HepG2 (cell line): ENCODE measurements around the gene ZFPM1. TPM values are rescaled to one million over a fixed set of nuclear protein-coding genes. Genes with fewer than 3 reads are reported as not detected.

ENCODE experiments used
- DR1 ChIP-seq: sonication (generic); formaldehyde crosslinking; IDR thresholded peaks from 2 replicates; pipeline ENCODE4 v1.8.0; 2021; ENCODE audit warnings: mild to moderate bottlenecking, missing genetic modification reagents, inconsistent platforms
- FIP1L1 ChIP-seq: fragments of 200-400 bp; formaldehyde crosslinking; IDR thresholded peaks from 2 replicates; pipeline ENCODE4 v1.6.1; 2018; ENCODE audit warnings: low read depth, mild to moderate bottlenecking, low read length, moderate library complexity, borderline replicate concordance; ENCODE audit not compliant: insufficient read depth
- FOSL2 ChIP-seq: sonication (generic); formaldehyde crosslinking; IDR thresholded peaks from 2 replicates; pipeline ENCODE4 v1.4.0; 2020; ENCODE audit warnings: missing genetic modification reagents
- ISL2 ChIP-seq: sonication (generic); formaldehyde crosslinking; IDR thresholded peaks from 2 replicates; pipeline ENCODE4 v1.5.0; 2020; ENCODE audit warnings: missing genetic modification reagents
- KDM2A ChIP-seq: sonication (generic); formaldehyde crosslinking; IDR thresholded peaks from 2 replicates; pipeline ENCODE4 v1.4.0; 2020; ENCODE audit warnings: low read depth, missing genetic modification reagents, borderline replicate concordance
- KLF16 ChIP-seq, 2 experiments: sonication (generic) in 1 of 2; formaldehyde crosslinking in 1 of 2; IDR thresholded peaks; 2 replicates each; pipeline versions ENCODE4 v1.6.1 to v1.8.0; 2016 to 2023; ENCODE audit warnings: missing genetic modification reagents in 2 of 2, missing compliant biosample characterization in 1 of 2
- KMT2B ChIP-seq: IDR thresholded peaks from 2 replicates; pipeline ENCODE4 v1.6.1; 2016; ENCODE audit warnings: missing genetic modification reagents, missing compliant biosample characterization
- SMAD1 ChIP-seq: sonication (generic); formaldehyde crosslinking; IDR thresholded peaks from 2 replicates; pipeline ENCODE4 v1.4.0; 2020; ENCODE audit warnings: missing genetic modification reagents, low read depth, mild to moderate bottlenecking, borderline replicate concordance
- SP4 ChIP-seq: sonication (generic); formaldehyde crosslinking; IDR thresholded peaks from 2 replicates; pipeline ENCODE4 v1.8.1; 2023; ENCODE audit warnings: mild to moderate bottlenecking, missing genetic modification reagents
- TMF1 ChIP-seq: sonication (generic); formaldehyde crosslinking; IDR thresholded peaks from 2 replicates; pipeline ENCODE4 v1.8.1; 2022; ENCODE audit warnings: low read depth, missing genetic modification reagents
- TOPORS ChIP-seq: sonication (generic); formaldehyde crosslinking; IDR thresholded peaks from 2 replicates; pipeline ENCODE4 v1.8.0; 2023; ENCODE audit warnings: mild to moderate bottlenecking, missing genetic modification reagents
- XRCC5 ChIP-seq: fragments of 200-400 bp; formaldehyde crosslinking; optimal IDR thresholded peaks from 2 replicates; pipeline ENCODE3; 2017; ENCODE audit warnings: mild to moderate bottlenecking, low read length
- ZBTB8A ChIP-seq: sonication (generic); formaldehyde crosslinking; IDR thresholded peaks from 2 replicates; pipeline ENCODE4 v1.4.0; 2020; ENCODE audit warnings: mild to moderate bottlenecking, low read depth, missing genetic modification reagents, borderline replicate concordance
- ZFY ChIP-seq: sonication (generic); formaldehyde crosslinking; IDR thresholded peaks from 2 replicates; pipeline ENCODE4 v1.4.0; 2020; ENCODE audit warnings: missing genetic modification reagents
- ZNF547 ChIP-seq: sonication (generic); formaldehyde crosslinking; IDR thresholded peaks from 2 replicates; pipeline ENCODE4 v1.5.1; 2020; ENCODE audit warnings: mild to moderate bottlenecking, missing genetic modification reagents
- ZNF772 ChIP-seq: sonication (generic); formaldehyde crosslinking; IDR thresholded peaks from 2 replicates; pipeline ENCODE4 v1.5.0; 2020; ENCODE audit warnings: mild to moderate bottlenecking, missing genetic modification reagents
- polyA plus RNA-seq, 8 experiments: library from polyadenylated mRNA; depleted of rRNA in 3 of 8; stranded (reverse) in 7 of 8; unstranded in 1 of 8; fragments of >200 nt; fragmentation: Illumina TruSeq in 4 of 8; extraction: Trizol in 4 of 8; gene quantifications; 2 replicates each; pipeline versions ENCODE4 v1.2.1 to v1.2.3, GENCODE V29; 2011 to 2016; ENCODE audit warnings: low read depth in 4 of 8, missing spikeins in 1 of 8, mixed read lengths in 1 of 8; ENCODE audit not compliant: insufficient read depth in 1 of 8
- total RNA-seq, 5 experiments: library from RNA; depleted of rRNA; stranded (reverse); fragments of >200 nt; fragmentation: Illumina TruSeq; extraction: Trizol; gene quantifications; 2 replicates each; pipeline ENCODE4 v1.2.3, GENCODE V29; 2016; ENCODE audit warnings: low read depth in 1 of 5
- TF ChIP-seq, protein P1 (sequence below): sonication (generic); formaldehyde crosslinking; IDR thresholded peaks from 2 replicates; pipeline ENCODE4 v1.4.0; 2020; ENCODE audit warnings: missing genetic modification reagents, borderline replicate concordance
- TF ChIP-seq, protein P2 (sequence below): sonication (generic); formaldehyde crosslinking; IDR thresholded peaks from 2 replicates; pipeline ENCODE4 v1.4.0; 2020; ENCODE audit warnings: missing genetic modification reagents
- TF ChIP-seq, protein P3 (sequence below): sonication (generic); formaldehyde crosslinking; IDR thresholded peaks from 2 replicates; pipeline ENCODE4 v1.8.1; 2023; ENCODE audit warnings: mild to moderate bottlenecking, missing genetic modification reagents
- TF ChIP-seq, protein P4 (sequence below): sonication (generic); formaldehyde crosslinking; IDR thresholded peaks from 2 replicates; pipeline ENCODE4 v1.5.1; 2020; ENCODE audit warnings: missing genetic modification reagents, mild to moderate bottlenecking, borderline replicate concordance
- TF ChIP-seq, protein P5 (sequence below): sonication (generic); formaldehyde crosslinking; IDR thresholded peaks from 2 replicates; pipeline ENCODE4 v1.4.0; 2020; ENCODE audit warnings: mild to moderate bottlenecking, missing genetic modification reagents

ZFPM1 gene
- total and polyA plus RNA-seq, 2 of the 13 experiments (the other 11 are each of a cell fraction or from before 2014, with no cell fraction given) = 1.3 to 3.8 TPM

DNA sequence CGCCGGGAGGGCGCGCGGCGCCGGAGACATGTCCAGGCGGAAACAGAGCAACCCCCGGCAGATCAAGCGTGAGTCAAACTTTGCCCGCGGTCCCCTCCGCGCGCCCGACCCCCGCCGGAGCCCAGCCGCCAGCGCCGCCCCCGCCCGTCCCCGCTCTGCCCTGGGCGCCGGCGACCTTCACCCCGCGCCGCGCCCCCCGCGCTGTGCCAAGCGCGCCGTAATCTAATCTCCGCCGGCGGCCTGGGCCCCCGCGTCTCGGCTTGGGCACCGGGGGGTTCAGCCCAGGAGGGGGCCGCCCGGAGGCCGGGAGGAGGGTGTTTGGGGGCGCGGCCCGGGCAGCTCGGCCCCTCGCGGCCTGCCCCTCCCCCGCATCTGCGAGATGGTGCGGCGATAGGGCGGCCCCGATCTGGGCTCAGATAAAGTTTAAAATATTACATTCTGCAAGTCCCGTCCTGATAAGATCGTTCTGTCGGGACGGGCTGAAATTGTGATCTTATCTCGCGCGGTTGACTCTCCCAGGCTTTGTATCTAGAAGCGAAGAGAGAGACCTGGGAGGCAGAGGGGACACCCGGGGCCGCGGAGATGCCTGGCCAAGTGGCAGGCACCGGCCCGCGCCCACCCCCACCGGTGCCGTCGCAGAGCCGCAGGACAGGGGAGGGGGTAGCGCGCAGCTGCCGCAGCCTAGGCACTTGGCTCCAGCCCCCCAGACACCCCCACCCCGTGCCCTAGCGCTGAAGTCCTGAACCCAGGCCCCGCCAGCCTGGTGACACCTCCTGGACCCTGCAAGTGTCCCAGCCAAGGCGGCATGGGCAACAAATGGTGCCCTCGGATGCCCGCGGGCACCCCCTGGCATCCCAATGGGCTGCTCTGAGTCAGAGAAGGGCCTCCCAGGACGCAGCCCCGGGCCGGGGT, 787 bp downstream of the ZFPM1 start (continued):
- TF ChIP-seq, protein P1, sequence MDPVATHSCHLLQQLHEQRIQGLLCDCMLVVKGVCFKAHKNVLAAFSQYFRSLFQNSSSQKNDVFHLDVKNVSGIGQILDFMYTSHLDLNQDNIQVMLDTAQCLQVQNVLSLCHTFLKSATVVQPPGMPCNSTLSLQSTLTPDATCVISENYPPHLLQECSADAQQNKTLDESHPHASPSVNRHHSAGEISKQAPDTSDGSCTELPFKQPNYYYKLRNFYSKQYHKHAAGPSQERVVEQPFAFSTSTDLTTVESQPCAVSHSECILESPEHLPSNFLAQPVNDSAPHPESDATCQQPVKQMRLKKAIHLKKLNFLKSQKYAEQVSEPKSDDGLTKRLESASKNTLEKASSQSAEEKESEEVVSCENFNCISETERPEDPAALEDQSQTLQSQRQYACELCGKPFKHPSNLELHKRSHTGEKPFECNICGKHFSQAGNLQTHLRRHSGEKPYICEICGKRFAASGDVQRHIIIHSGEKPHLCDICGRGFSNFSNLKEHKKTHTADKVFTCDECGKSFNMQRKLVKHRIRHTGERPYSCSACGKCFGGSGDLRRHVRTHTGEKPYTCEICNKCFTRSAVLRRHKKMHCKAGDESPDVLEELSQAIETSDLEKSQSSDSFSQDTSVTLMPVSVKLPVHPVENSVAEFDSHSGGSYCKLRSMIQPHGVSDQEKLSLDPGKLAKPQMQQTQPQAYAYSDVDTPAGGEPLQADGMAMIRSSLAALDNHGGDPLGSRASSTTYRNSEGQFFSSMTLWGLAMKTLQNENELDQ (CRISPR knock-in tag) = no peak
- TF ChIP-seq FIP1L1 (no peak), DR1 (CRISPR knock-in tag) (no peak), KMT2B (CRISPR knock-in tag) (no peak), FOSL2 (no peak), ISL2 (peak; percentile 20; the same call in 1 of the 2 replicates), XRCC5 (peak; percentile 0), SMAD1 (CRISPR knock-in tag) (no peak), TOPORS (CRISPR knock-in tag) (peak; percentile 14; the same call in 1 of the 2 replicates), TMF1 (CRISPR knock-in tag) (0 out of 2 replicates have a peak, but pooled peaks have one; percentile 21), SP4 (CRISPR knock-in tag) (no peak), ZBTB8A (CRISPR knock-in tag) (no peak), KDM2A (CRISPR knock-in tag) (no peak), ZNF547 (CRISPR knock-in tag) (no peak), ZFY (CRISPR knock-in tag) (peak; percentile 42), ZNF772 (CRISPR knock-in tag) (no peak), KLF16 (CRISPR knock-in tag; IDR thresholded peaks at IDR 0.05) (no peak)
- TF ChIP-seq, protein P2, sequence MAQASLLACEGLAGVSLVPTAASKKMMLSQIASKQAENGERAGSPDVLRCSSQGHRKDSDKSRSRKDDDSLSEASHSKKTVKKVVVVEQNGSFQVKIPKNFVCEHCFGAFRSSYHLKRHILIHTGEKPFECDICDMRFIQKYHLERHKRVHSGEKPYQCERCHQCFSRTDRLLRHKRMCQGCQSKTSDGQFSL (CRISPR knock-in tag) = peak; percentile 43; the same call in 1 of the 2 replicates
- TF ChIP-seq, protein P3, sequence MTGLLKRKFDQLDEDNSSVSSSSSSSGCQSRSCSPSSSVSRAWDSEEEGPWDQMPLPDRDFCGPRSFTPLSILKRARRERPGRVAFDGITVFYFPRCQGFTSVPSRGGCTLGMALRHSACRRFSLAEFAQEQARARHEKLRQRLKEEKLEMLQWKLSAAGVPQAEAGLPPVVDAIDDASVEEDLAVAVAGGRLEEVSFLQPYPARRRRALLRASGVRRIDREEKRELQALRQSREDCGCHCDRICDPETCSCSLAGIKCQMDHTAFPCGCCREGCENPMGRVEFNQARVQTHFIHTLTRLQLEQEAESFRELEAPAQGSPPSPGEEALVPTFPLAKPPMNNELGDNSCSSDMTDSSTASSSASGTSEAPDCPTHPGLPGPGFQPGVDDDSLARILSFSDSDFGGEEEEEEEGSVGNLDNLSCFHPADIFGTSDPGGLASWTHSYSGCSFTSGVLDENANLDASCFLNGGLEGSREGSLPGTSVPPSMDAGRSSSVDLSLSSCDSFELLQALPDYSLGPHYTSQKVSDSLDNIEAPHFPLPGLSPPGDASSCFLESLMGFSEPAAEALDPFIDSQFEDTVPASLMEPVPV = 0 out of 2 replicates have a peak, but pooled peaks have one; percentile 31
- TF ChIP-seq, protein P4, sequence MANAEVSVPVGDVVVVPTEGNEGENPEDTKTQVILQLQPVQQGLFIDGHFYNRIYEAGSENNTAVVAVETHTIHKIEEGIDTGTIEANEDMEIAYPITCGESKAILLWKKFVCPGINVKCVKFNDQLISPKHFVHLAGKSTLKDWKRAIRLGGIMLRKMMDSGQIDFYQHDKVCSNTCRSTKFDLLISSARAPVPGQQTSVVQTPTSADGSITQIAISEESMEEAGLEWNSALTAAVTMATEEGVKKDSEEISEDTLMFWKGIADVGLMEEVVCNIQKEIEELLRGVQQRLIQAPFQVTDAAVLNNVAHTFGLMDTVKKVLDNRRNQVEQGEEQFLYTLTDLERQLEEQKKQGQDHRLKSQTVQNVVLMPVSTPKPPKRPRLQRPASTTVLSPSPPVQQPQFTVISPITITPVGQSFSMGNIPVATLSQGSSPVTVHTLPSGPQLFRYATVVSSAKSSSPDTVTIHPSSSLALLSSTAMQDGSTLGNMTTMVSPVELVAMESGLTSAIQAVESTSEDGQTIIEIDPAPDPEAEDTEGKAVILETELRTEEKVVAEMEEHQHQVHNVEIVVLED (CRISPR knock-in tag) = peak; percentile 22; the same call in 1 of the 2 replicates
- TF ChIP-seq, protein P5, sequence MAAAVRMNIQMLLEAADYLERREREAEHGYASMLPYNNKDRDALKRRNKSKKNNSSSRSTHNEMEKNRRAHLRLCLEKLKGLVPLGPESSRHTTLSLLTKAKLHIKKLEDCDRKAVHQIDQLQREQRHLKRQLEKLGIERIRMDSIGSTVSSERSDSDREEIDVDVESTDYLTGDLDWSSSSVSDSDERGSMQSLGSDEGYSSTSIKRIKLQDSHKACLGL (CRISPR knock-in tag) = no peak
